Psoas muscle (tissue), 8 donors: ENCODE measurements around the gene SPG7. TPM values are rescaled to one million over a fixed set of nuclear protein-coding genes. Genes with fewer than 3 reads are reported as not detected.
A peak's percentile ranks its signal among the peaks of the same experiment; 100 is the strongest.

Source experiments
- ATAC-seq, 4 donors: fragments of 200-7000 bp; cut with Tn5 transposase; one replicate each; pipeline ENCODE4 v1.9.1; 2020; ENCODE audit warnings: moderate library complexity in 3 of 4, mild to moderate bottlenecking in 2 of 4
- DNase-seq, 2 donors: peaks; one replicate each; pipeline ENCODE4 v3.0.0-alpha.2; 2020
- H3K27ac ChIP-seq: fragments of 200-600 bp; one replicate; pipeline ENCODE4 v1.8.0; 2022
- H3K27me3 ChIP-seq, 3 donors: fragments of 200-600 bp in 1 of 3; one replicate each; pipeline versions ENCODE4 v1.6.1 to v1.8.0; 2013 to 2022; ENCODE audit warnings: low read length in 2 of 3, mild to moderate bottlenecking in 2 of 3, moderate library complexity in 1 of 3; ENCODE audit not compliant: insufficient read depth in 3 of 3
- H3K36me3 ChIP-seq, 2 donors: fragments of 200-600 bp in 1 of 2; one replicate each; pipeline versions ENCODE4 v1.6.1 to v1.8.0; 2013 to 2022; ENCODE audit warnings: low read depth in 1 of 2, mild to moderate bottlenecking in 1 of 2, moderate library complexity in 1 of 2; ENCODE audit not compliant: insufficient read depth in 1 of 2
- H3K4me1 ChIP-seq: fragments of 200-600 bp; one replicate; pipeline ENCODE4 v1.8.0; 2022
- H3K4me3 ChIP-seq: fragments of 200-600 bp; one replicate; pipeline ENCODE4 v1.8.0; 2022; ENCODE audit warnings: mild to moderate bottlenecking
- H3K9me3 ChIP-seq: fragments of 200-600 bp; one replicate; pipeline ENCODE4 v1.8.0; 2022
- CTCF ChIP-seq: fragments of 200-600 bp; IDR thresholded peaks from one replicate; pipeline ENCODE4 v1.8.0; 2022; ENCODE audit warnings: antibody characterized with exemption
- WGBS, 3 donors: extraction: QIAGEN DNeasy Blood & Tissue Kit; methylation state at CpG; one replicate each; pipeline versions ENCODE4 v1.1.6 to v1.1.7; 2013; 5-methylcytosine and 5-hydroxymethylcytosine counted together
- intact Hi-C, 2 donors: fragments of 100-400 bp; cut with DNase I; formaldehyde crosslinking; loops; one replicate each; pipeline versions ENCODE4 v1.11.0 to v1.14.2; 2022
- polyA plus RNA-seq, 3 donors: library from polyadenylated mRNA; stranded (reverse); fragments of 200-250 nt; gene quantifications; one replicate each; pipeline ENCODE4 v1.2.3, GENCODE V29; 2013
- total RNA-seq, 4 donors: library from RNA; stranded (reverse); fragmentation: NEBNext Ultra II Directional in 2 of 4; extraction: Animal tissue kit (Norgen Biotek cat#: 25700) in 2 of 4; gene quantifications; one replicate each; pipeline versions ENCODE4 v1.2.1 to v1.2.4, GENCODE V29; 2021 to 2023
- donor health status: healthy with polysubstance abuse.
- donor health status: DM: no; HTN: no; CAD: no; lungs with moderate emphysema.
- donor health status: Bipolar disorder and iron deficiency.
- donor health status: healthy.
- donor health status: DM: yes; HTN: yes; CAD: no.
- donor health status: DM: no; HTN: no; CAD: no.
- donor health status: DM: no; HTN: no; CAD: no.
- donor health status: DM: yes; HTN: yes; CAD: no.

SPG7 gene
- total and polyA plus RNA-seq, 7 donors: 57.5 to 95.3 (median 86.8) TPM

DNA sequence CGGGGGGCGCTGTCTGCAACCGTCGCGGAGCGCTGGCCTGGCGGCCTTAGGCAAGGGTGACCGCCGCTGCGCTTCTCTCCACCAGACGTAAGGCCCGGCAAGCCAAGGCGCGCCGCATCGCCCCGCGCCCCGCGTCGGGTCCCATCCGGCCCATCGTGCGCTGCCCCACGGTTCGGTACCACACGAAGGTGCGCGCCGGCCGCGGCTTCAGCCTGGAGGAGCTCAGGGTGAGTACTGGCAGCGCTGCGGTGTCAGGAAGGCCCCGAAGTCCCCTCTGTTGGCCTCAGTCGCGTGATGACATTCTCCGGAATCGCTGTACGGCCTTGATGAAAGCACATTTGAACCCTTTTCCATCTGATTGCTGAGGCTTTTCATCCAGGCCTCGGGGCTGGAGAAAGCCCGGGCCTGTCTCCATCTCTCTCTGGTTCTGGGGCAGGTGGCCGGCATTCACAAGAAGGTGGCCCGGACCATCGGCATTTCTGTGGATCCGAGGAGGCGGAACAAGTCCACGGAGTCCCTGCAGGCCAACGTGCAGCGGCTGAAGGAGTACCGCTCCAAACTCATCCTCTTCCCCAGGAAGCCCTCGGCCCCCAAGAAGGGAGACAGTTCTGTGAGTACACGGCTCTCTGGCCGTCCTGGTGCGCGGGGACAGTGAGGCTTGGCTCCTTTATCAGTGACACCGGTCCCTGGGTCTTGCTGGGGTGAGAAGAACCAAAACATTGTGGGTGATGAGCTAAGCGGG, 53.1 kb downstream of the SPG7 start:
- Histone ChIP-seq H3K27ac (peak overlapping the region; percentile 96), H3K9me3 (no peaks in the 10 kb centered on the region), H3K36me3 (peaks cover 6 to 54% of the 10 kb centered on the region in 2 donors), H3K27me3 (no peaks in the 10 kb centered on the region), H3K4me3 (peak overlapping the region; percentile 94), H3K4me1 (peaks cover 55% of the 10 kb centered on the region)
- DNase-seq (no peak), ATAC-seq (peak in 1 of 4 donors; percentile 1)
- TF ChIP-seq CTCF: no peak
- 7 to 8% (median 7%) methylated on average over 48 to 58 of the region's 58 CpGs for WGBS, 3 donors
- intact Hi-C loops: loop anchor here in 1 of 2 donors (5.0 kb wide), 1 partner anchor 34 kb away; no protein-coding TSS in a partner anchor

GRCh38 chr16:89561884-89562599, 53.8 kb downstream of the SPG7 start:
- peaks cover 55% of the 10 kb centered on the region for H3K4me1 ChIP-seq
- ATAC-seq: no peak
- H3K27ac ChIP-seq: peak overlapping the region; percentile 96

GRCh38 chr16:89562939-89563338, 54.7 kb downstream of the SPG7 start:
- DNase-seq (no peak), ATAC-seq (no peak)
- TF ChIP-seq CTCF: no peak
- no peaks in the 10 kb centered on the region for H3K27me3 ChIP-seq
- H3K27ac ChIP-seq: peak overlapping the region; percentile 96
- H3K4me3 ChIP-seq: peak overlapping the region; percentile 94
- no peaks in the 10 kb centered on the region for H3K9me3 ChIP-seq
- peaks cover 55% of the 10 kb centered on the region for H3K4me1 ChIP-seq
- intact Hi-C loops: loop anchor here in 1 of 2 donors (5.0 kb wide), 1 partner anchor 36 kb away; no protein-coding TSS in a partner anchor
- peaks cover 6 to 41% of the 10 kb centered on the region in 2 donors for H3K36me3 ChIP-seq
- 65 to 84% (median 67%) methylated on average over 11 to 12 of the region's 12 CpGs for WGBS, 3 donors

More at GRCh38 chr16:89561884-89562599, 53.8 kb downstream of the SPG7 start:
- peaks cover 6 to 48% of the 10 kb centered on the region in 2 donors for H3K36me3 ChIP-seq
- H3K9me3 ChIP-seq: no peaks in the 10 kb centered on the region
- H3K4me3 ChIP-seq: peak overlapping the region; percentile 94
- TF ChIP-seq CTCF: no peak
- intact Hi-C loops: loop anchor here in 1 of 2 donors (5.0 kb wide), 1 partner anchor 35 kb away; no protein-coding TSS in a partner anchor
- no peak for DNase-seq
- H3K27me3 ChIP-seq: no peaks in the 10 kb centered on the region
- WGBS, 3 donors: 62 to 70% (median 67%) methylated on average over 23 of the region's 23 CpGs

DNA sequence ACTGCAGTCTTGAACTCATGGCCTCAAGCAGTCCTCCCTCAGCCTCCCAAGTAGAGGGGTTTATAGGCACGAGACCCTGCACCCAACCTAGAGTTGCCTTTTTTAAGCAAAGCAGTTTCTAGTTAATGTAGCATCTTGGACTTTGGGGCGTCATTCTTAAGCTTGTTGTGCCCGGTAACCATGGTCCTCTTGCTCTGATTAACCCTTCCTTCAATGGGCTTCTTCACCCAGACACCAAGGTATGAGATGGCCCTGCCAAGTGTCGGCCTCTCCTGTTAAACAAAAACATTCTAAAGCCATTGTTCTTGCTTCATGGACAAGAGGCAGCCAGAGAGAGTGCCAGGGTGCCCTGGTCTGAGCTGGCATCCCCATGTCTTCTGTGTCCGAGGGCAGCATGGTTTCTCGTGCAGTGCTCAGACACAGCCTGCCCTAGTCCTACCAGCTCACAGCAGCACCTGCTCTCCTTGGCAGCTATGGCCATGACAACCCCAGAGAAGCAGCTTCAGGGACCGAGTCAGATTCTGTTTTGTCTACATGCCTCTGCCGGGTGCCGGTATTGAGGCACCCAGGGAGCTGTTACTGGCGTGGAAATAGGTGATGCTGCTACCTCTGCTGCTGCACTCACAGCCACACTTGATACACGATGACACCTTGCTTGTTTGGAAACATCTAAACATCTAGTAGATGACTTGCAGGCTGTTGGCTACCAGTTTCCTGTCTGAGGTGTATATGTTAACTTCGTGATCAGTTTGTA, 55.6 kb downstream of the SPG7 start:
- Histone ChIP-seq H3K4me3 (peak overlapping the region; percentile 94), H3K9me3 (no peaks in the 10 kb centered on the region), H3K27me3 (no peaks in the 10 kb centered on the region), H3K4me1 (peaks cover 52% of the 10 kb centered on the region), H3K36me3 (peaks cover 6 to 40% of the 10 kb centered on the region in 2 donors), H3K27ac (peak overlapping the region; percentile 96)
- no peak for DNase-seq
- TF ChIP-seq CTCF: no peak
- peak in 1 of 4 donors; percentile 7 for ATAC-seq
- 40 to 49% (median 45%) methylated on average over 12 of the region's 12 CpGs for WGBS, 3 donors
- intact Hi-C loops: loop anchor here in 1 of 2 donors (5.0 kb wide), 1 partner anchor 37 kb away; no protein-coding TSS in a partner anchor
